Measurements from ENCODE around the gene VIT. TPM values are rescaled to one million over a fixed set of nuclear protein-coding genes. Genes with fewer than 3 reads are reported as not detected.
"Not testable (repeated sequence)": the region's sequence is repeated elsewhere in the genome, so short reads cannot be mapped to it uniquely, and the experiment has no call there.

VIT gene
- total RNA-seq, 1 donor from 2014 or later, result 0.66 TPM

GRCh38 chr2:36802952-36803351 lies 106.4 kb downstream of the VIT start:
- DNase-seq (ENCODE audit: low read depth, low spot score), result no peak

- no peak for DNase-seq (ENCODE audit: low read depth, low spot score)
Measured at GRCh38 chr2:36805635-36806224, 109.2 kb downstream of the VIT start.

DNA sequence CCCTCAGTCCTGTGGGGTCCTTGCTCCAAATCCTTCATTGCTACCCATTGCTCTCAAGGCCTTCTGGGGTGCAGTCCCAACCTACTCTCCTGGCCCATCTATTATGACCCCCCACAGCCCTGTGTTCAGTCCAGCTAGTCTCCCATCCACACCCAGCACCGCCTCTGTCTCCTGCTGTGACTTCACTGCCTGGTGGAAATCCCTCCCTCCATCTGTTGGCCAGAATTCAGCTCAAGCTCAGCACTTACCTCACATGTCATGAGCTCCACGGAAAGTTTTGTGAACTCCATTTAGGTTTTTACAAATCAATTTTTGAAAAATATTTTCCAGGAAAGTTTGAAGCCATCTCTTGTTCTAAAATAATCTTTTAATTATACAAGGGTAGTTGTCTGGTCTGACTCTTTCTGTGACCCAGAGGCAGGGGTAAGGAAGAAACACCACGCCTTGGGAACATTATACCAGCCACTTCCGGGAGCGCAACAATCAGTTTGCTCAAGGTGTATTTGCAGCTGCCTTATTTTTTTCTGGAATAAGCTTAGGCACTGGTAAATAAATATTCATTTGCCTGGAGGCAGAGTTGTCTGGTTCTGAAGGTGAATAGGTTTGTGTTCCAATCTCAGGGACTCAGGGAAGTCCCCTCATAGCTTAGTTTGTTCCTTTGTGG lies 110.8 kb downstream of the VIT start:
- DNase-seq (ENCODE audit: low read depth, low spot score), result no peak

DNA sequence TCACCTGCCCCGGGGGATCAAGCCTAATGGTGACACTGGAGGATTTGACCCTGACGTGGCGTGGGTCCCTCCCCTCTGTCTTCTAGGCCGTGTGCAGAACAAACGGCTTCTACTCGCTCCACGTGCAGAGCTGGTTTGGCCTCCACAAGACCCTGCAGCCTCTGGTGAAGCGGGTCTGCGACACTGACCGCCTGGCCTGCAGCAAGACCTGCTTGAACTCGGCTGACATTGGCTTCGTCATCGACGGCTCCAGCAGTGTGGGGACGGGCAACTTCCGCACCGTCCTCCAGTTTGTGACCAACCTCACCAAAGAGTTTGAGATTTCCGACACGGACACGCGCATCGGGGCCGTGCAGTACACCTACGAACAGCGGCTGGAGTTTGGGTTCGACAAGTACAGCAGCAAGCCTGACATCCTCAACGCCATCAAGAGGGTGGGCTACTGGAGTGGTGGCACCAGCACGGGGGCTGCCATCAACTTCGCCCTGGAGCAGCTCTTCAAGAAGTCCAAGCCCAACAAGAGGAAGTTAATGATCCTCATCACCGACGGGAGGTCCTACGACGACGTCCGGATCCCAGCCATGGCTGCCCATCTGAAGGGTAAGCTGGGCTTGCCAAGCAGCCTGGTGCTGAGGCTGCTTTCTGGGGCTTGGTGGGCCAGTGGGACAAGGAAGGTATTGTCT lies 112.0 kb downstream of the VIT start:
- no peak for DNase-seq (ENCODE audit: low read depth, low spot score)

DNA sequence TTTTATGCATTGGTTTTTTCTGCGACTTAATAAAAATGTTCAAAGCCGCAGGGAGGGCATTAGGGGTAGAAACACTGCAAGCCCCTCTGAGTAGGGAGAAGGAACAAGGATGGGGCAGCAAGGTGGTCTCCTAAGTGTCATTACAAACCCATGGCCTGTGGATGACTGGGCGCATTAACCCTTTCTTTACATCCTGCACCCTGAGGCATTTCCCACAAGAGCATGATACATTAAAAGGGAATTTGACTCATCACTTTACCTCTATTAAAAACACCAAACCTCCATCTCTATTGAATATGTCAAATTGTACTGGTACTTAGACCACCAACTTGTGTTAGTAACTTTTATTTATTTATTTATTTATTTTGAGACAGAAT lies 112.5 kb downstream of the VIT start:
- no peak for DNase-seq (ENCODE audit: low read depth, low spot score)

- DNase-seq (ENCODE audit: low read depth, low spot score), result no peak
Measured at GRCh38 chr2:36811071-36811470, 114.6 kb downstream of the VIT start.

DNA sequence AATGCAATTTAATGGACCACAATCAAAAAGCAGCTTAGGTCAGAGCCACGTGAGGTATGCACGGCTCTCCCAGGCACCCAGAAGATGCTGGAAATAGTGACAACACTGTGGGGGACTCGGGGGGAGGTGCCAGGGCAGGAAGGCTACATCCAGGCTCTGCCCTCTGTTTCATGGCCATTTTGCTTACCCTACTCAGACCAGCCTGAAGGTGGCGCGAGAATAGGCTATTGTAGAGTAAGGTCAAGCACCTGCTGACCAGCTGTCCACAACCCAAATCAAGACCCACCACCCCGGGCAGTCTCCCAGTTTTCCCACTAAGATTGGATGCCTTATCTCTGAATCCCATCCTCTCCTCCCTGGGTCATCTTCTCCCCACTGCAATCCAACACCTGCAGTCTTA lies 115.7 kb downstream of the VIT start:
- DNase-seq (ENCODE audit: low read depth, low spot score), result no peak

- no peak for DNase-seq (ENCODE audit: low read depth, low spot score)
Measured at GRCh38 chr2:36818542-36818941, 122.0 kb downstream of the VIT start.

GRCh38 chr2:36819095-36819711 lies 122.7 kb downstream of the VIT start:
- DNase-seq (ENCODE audit: low read depth, low spot score), result no peak

GRCh38 chr2:36820942-36821605 lies 124.6 kb downstream of the VIT start:
- DNase-seq (ENCODE audit: low read depth, low spot score), result no peak

- no peak for DNase-seq (ENCODE audit: low read depth, low spot score)
Measured at GRCh38 chr2:36823862-36824261, 127.4 kb downstream of the VIT start.

DNA sequence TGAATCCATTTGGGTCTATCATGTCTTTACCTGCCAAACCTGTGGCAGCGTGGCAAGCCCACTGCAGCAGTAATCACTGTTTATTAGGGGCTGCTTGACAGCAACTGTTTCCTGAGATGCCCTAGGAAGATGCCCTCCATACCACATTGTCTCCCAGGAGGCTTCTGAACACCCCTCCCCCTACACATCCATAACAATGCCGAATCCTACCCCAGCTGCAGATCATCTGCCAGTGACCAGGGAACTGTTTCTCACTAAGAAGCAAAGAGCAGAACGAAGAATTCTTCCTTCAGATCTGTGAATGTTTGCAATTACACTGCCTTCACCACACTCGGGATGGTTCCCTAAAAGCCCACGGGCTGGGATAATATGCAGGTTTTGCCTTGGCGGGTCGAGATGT lies 127.8 kb downstream of the VIT start:
- no peak for DNase-seq (ENCODE audit: low read depth, low spot score)

- not testable (repeated sequence) for DNase-seq (ENCODE audit: low read depth, low spot score)
Measured at GRCh38 chr2:36824683-36825082, 128.2 kb downstream of the VIT start.

GRCh38 chr2:36831185-36831584 lies 134.7 kb downstream of the VIT start:
- no peak for DNase-seq (ENCODE audit: low read depth, low spot score)

DNA sequence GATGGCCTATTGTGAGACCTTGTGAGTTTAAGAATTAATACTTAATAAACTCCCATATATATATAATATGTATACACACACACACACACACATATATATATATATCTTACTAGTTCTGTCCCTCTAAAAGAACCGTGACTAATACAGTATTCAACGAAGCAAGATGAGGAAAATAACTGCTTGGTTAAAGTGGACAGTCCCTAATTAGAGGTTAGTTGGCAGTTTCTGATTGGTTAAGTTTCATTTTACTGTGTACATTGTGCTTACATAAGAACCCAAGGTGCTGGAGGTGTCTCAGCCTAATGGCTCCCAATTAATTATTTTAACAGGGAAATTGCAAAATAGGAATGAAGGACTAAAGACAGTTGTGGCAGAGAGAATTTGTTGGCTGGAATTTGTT lies 137.7 kb downstream of the VIT start:
- DNase-seq (ENCODE audit: low read depth, low spot score), result no peak

DNA sequence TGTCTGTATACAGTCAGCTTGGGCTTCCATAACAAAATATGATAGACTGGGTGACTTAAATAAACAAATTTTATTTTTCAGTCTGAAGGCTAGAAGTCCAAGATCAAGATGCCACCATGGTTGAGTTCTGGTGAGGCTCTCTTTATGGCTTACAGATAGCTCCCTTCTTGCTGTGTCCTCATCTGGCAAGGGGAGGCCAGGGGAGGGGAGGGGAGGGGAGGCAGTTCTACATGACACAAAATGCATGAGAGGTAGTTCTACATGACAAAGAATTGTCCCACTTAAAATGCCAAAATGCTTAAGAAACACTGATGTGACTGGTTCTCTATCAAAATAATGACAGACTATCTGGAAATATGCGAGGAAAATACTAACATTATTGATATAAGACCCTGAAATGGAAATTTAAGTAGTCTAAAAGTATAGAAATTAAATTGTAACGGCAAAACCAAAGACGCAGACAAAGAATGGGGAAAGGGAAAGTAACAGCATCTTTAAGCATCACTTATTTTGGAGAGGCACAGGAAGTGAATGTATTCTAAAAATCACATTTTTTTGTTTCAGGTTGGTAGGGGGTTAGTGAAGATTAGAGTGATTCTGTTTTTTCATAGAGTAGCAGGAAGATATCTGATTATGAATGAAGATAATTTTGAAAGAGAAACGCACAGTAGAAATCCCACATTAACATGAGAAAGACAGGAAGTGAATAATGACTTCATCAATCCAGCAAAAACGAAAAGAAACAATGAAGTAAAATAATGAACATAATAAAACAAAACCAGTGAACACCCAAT lies 138.4 kb downstream of the VIT start:
- no peak for DNase-seq (ENCODE audit: low read depth, low spot score)

GRCh38 chr2:36839976-36840617 lies 143.6 kb downstream of the VIT start:
- no peak for DNase-seq (ENCODE audit: low read depth, low spot score)

GRCh38 chr2:36843838-36844237 lies 147.3 kb downstream of the VIT start:
- no peak for DNase-seq (ENCODE audit: low read depth, low spot score)

- DNase-seq (ENCODE audit: low read depth, low spot score), result no peak
Measured at GRCh38 chr2:36849265-36849664, 152.8 kb downstream of the VIT start.

DNA sequence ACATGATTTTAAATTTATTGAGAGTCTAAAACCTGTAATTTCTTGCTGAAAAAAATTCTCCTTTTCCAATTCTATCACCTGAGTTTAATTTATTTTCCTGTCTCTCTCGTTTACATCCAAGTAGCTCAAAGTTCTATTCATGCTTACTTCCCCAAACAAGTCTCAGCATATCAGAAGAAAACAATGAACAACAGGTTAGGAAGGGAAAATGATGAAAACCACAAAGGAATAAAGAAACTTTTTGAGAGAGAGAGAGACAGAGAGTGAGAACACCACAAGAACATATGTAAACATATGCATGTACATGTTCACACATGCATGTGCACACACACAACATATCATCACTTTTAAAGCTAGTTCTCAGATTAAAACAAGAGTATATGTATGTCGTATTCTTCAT lies 157.7 kb downstream of the VIT start:
- no peak for DNase-seq (ENCODE audit: low read depth, low spot score)

- no peak for DNase-seq (ENCODE audit: low read depth, low spot score)
Measured at GRCh38 chr2:36855429-36855828, 158.9 kb downstream of the VIT start.
